ENCODE measurements around the gene SNX15. TPM values are rescaled to one million over a fixed set of nuclear protein-coding genes. Genes with fewer than 3 reads are reported as not detected.

The SNX15 gene
- total RNA-seq, 2 donors from 2014 or later, result 19.4 to 21.8 TPM

DNA sequence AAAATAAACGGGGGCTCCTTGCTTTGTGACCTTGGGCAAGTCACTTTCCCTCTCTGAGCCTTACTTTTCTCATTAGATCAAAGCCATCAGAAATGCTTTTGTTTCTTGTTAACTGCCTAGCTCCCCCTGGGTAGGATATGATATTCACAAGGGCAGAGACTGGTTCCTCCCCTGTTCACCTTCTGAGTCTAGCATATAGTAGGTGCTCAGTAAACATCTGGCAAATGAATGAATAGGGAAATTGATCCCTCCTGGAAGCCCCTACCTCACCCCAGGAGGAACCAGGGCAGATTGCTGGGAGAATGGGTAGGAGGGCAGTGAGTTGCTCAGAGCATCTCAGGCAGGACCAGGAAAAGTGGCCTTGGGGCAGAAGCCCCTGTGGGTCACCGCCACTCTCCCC, 7.2 kb downstream of the SNX15 start:
- Histone ChIP-seq H3K27ac (no peak overlapping the region), H3K4me1 (peaks cover 0 to 6% of the 10 kb centered on the region in 2 donors), H3K4me3 (no peak overlapping the region), H3K36me3 (peaks cover 54% of the 10 kb centered on the region), H3K9me3 (no peaks in the 10 kb centered on the region), H3K27me3 (no peaks in the 10 kb centered on the region)
- TF ChIP-seq, protein P1, sequence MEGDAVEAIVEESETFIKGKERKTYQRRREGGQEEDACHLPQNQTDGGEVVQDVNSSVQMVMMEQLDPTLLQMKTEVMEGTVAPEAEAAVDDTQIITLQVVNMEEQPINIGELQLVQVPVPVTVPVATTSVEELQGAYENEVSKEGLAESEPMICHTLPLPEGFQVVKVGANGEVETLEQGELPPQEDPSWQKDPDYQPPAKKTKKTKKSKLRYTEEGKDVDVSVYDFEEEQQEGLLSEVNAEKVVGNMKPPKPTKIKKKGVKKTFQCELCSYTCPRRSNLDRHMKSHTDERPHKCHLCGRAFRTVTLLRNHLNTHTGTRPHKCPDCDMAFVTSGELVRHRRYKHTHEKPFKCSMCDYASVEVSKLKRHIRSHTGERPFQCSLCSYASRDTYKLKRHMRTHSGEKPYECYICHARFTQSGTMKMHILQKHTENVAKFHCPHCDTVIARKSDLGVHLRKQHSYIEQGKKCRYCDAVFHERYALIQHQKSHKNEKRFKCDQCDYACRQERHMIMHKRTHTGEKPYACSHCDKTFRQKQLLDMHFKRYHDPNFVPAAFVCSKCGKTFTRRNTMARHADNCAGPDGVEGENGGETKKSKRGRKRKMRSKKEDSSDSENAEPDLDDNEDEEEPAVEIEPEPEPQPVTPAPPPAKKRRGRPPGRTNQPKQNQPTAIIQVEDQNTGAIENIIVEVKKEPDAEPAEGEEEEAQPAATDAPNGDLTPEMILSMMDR (IDR thresholded peaks at IDR 0.05), result no peak
- no peak for DNase-seq (ENCODE audit: low spot score)

DNA sequence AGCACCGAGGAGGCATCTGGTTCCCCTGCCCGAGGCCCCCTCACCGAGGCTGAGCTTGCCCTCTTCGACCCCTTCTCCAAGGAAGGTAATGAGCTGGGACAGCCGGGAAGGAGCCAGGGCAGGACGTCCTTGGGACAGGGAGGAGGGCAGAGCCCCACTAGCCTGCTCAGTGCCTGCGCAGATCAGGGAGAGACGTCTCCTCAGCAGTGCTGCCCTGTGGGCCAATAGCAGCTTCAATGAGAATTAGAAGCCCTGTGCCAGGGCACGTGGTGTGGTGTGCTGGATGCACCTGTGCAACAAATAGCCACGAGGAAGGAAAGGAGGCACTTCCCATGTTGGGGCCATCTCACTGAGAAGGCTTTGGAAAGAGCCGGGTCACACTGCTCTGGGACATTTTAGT, 8.3 kb downstream of the SNX15 start:
- H3K4me3 ChIP-seq, result no peak overlapping the region
- H3K4me1 ChIP-seq, result peaks cover 0 to 11% of the 10 kb centered on the region in 2 donors
- H3K9me3 ChIP-seq, result no peaks in the 10 kb centered on the region
- TF ChIP-seq, protein P1 (IDR thresholded peaks at IDR 0.05), result no peak
- H3K36me3 ChIP-seq, result peaks cover 58% of the 10 kb centered on the region
- no peak for DNase-seq (ENCODE audit: low spot score)
- no peak overlapping the region for H3K27ac ChIP-seq
- H3K27me3 ChIP-seq, result no peaks in the 10 kb centered on the region

DNA sequence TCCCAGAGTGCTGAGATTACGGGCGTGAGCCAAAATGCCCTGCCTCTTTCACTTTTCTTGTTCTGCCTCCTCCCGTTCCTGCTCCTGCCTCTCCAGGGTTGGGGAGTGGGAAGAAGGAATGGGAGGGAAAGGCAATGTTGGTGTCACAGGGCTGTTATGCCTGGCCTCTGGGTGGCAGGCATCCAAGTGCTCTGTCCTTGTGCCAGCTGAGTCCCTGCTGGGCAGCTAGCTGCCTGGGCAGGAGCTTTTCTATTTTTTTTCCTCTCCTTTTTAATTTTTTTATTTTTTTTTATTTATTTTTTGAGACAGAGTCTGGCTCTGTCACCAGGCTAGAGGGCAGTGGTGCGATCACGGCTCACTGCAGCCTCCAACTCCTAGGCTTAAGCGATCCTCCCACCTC, 9.7 kb downstream of the SNX15 start:
- Histone ChIP-seq H3K36me3 (peaks cover 58% of the 10 kb centered on the region), H3K4me1 (peaks cover 0 to 15% of the 10 kb centered on the region in 2 donors), H3K27ac (no peak overlapping the region), H3K27me3 (no peaks in the 10 kb centered on the region), H3K4me3 (no peak overlapping the region), H3K9me3 (no peaks in the 10 kb centered on the region)
- no peak for DNase-seq (ENCODE audit: low spot score)
- TF ChIP-seq, protein P1 (IDR thresholded peaks at IDR 0.05), result no peak

DNA sequence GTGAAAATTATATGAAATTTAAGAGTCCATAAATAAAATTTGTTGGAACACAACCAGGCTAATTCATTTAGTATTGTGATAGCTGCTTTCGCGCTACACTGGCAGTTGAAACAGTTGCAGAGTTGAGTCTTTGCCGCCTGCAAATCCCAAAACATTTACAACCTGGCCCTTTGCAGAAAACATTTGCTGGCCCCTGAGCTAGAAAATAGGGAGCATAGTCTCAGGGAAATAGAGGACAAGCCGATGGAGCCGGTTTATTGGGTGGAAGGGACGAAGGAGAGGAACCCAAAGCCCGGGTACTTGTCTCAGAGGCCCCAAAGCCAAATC, 13.2 kb downstream of the SNX15 start:
- Histone ChIP-seq H3K9me3 (no peaks in the 10 kb centered on the region), H3K27me3 (no peaks in the 10 kb centered on the region), H3K4me3 (peak overlapping the region; percentile 70 to 74), H3K4me1 (peaks cover 0 to 38% of the 10 kb centered on the region in 2 donors), H3K27ac (peak overlapping the region; percentile 87 to 89), H3K36me3 (peaks cover 26% of the 10 kb centered on the region)
- TF ChIP-seq, protein P1 (IDR thresholded peaks at IDR 0.05), result no peak
- DNase-seq (ENCODE audit: low spot score), result no peak

DNA sequence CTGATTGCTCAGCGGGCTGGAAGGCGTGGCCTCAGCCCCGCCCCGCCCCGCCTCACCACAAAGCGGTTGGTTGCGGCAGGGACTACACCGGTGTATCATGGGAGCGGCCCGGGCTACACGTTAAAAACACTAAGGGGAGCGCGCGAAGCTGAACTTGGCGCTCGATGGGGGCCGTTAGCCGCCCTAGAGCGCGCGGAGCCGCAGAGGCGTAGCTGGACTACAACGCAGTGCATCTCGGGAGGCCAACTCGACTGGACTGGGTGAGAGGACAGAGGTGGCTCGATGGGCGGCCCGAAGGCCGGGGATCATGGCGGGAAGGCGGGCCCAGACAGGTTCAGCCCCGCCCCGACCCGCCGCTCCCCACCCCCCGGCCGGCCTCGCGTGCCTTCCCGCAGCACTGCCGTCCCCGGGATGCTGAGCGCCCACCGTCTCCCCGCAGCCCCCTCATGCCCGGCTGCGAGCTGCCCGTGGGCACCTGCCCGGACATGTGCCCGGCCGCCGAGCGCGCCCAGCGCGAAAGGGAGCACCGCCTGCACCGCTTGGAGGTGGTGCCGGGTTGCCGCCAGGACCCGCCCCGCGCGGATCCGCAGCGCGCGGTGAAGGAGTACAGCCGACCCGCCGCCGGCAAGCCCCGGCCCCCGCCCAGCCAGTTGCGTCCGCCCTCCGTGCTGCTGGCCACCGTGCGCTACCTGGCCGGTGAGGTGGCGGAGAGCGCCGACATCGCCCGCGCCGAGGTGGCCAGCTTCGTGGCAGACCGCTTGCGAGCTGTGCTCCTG, 13.8 kb downstream of the SNX15 start, which contains the start of gene SAC3D1:
Gene SAC3D1 (plus strand): TSS at position 364 of the 776 bp plus-strand sequence. CDS start 83 bp downstream, at position 447.
- TF ChIP-seq, protein P1 (IDR thresholded peaks at IDR 0.05), result no peak
- Histone ChIP-seq H3K36me3 (peaks cover 20% of the 10 kb centered on the region), H3K4me1 (peaks cover 0 to 38% of the 10 kb centered on the region in 2 donors)

More for the DNA sequence above, 13.8 kb downstream of the SNX15 start, which contains the start of gene SAC3D1:
- Histone ChIP-seq H3K9me3 (no peaks in the 10 kb centered on the region), H3K27me3 (no peaks in the 10 kb centered on the region), H3K27ac (peak within 1 kb of the TSS; percentile 87 to 89), H3K4me3 (peak within 1 kb of the TSS; percentile 70 to 74)
- peak; percentile 85 for DNase-seq (ENCODE audit: low spot score)

Measured in right atrium auricular region (tissue), 2 donors.